ENCODE data around the gene LNPEP.
"Not testable (repeated sequence)": the region's sequence is repeated elsewhere in the genome, so short reads cannot be mapped to it uniquely, and the experiment has no call there.

The LNPEP gene

DNA sequence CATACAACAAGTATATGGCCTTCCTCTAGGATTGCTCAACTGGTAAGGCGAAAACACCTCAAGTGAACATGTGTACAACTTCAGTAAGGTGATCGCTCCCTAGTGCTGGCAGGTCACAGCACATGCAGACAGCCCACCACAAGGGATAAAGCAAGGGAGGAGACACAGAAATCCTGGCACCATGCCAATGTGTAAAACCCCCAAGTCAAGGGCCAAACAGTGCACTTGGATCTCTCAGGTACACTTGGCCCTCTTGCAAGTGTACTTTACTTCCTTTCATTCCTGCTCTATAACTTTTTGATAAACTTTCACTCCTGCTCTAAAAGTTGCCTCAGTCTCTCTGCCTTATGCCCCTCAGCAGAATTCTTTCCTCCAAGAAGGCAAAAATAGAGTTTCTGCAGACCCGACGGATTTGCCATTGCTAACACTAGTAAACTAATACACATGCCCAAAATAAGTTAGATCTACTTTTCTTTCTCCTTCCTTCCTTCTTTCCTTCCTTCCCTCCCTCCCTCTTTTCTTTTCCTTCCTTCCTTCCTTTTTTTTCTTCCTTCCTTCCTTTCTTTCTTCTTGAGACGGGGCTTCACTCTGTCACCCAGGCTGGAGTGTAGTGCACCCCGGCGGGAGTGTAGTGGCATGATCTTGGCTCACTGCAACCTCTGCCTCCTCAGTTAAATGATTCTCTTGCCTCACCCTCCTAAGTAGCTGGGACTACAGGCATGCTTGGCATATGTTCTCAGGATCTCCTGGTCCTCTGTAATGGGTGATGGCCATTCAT lies 6.8 kb upstream of the LNPEP start:
- in situ Hi-C loops (cut with MboI; ENCODE audit: low sequenced_read_pairs): no loop called here

DNA sequence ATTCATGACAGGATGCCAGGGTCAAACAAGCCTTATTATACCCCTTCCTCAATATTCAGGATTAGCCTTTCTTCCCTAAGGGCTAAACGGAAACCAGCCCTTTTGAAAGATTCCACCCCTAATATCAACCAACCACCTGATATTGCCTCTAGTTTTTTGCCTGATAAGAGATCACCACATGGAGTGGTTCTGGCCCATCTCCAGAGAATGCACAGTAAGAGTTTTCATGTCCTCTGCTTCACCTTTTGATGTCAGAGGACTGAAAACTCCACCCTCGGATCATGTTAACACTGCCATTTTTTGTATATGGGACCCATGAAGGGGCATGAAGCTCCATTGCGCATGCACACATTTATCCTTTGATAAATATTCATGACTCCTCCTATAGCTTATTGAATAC lies 5.8 kb upstream of the LNPEP start:
- in situ Hi-C loops (cut with MboI; ENCODE audit: low sequenced_read_pairs): no loop called here

DNA sequence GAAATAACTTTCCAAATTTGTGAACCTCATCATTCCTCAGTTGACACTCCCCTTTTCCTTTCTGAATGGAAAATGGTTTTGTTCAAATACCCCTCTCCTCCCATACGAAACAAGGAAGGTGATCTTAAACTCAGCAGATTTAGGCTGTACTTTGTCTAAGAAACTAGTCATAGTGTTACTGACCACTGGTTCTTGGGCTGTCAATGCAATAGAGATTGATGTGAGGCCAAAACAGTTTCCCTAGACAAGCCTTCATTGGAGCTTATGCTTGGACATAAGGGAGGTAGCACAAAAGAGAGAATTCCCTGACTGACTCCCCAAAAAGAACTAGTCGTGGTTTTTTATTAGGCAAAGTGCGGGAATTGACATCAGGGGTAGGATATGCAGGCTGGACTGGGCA lies 5.3 kb upstream of the LNPEP start:
- in situ Hi-C loops (cut with MboI; ENCODE audit: low sequenced_read_pairs): no loop called here

DNA sequence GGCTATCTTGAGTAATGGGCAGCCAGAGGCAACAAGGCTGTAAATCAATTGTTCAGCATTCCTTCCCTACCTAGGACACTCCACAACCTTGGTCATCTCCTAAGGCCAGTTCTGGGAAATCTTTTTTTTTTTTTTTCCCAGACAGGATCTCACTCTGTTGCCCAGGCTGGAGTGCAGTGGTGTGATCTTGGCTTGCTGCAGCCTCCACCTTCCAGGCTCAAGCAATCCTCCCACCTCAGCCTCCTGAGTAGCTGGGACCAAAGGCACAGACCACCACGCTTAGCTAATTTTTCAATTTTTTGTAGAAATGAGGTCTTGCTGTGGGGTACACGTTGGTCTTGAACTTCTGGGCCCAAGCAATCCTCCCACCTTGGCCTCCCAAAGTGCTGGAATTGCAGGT lies 4.8 kb upstream of the LNPEP start:
- in situ Hi-C loops (cut with MboI; ENCODE audit: low sequenced_read_pairs): not testable (repeated sequence)

DNA sequence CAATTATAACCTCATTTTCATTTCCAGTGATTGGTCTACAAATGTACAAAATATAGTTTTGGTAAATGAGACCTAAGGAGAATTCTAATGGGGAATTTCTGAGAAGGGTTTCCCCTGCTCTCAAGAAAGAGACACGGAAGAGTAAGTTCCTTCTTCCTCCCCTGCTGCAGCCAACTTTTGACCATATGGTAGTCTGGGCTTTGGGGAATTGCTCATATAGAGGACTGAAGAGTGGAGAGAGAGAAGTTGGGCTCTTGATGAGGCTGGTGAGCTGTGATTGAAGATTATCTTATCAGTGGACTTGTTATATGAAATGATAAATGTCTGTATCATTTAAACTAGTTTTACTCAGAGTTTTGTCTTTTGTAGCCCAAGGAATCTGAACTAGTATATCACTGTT lies 4.3 kb upstream of the LNPEP start:
- in situ Hi-C loops (cut with MboI; ENCODE audit: low sequenced_read_pairs): no loop called here

DNA sequence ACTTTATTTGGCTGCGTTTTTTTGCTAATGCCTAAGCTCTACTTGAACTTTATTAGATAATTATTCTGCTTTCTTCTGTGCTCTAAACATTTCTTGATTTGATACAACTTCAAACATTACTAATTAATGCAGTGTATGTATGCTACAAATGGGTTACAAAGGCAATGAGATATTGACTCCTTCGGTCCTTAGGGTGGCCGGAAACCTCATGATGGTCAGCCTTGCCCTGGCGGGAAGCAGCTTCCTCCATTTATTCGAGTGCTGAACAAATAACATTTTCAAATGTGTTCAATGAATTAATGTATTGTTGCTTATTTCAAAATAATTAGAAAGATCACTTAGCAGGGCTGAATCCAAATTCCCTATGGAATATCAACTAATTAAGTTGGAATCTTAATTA lies 3.9 kb upstream of the LNPEP start:
- in situ Hi-C loops (cut with MboI; ENCODE audit: low sequenced_read_pairs): no loop called here

DNA sequence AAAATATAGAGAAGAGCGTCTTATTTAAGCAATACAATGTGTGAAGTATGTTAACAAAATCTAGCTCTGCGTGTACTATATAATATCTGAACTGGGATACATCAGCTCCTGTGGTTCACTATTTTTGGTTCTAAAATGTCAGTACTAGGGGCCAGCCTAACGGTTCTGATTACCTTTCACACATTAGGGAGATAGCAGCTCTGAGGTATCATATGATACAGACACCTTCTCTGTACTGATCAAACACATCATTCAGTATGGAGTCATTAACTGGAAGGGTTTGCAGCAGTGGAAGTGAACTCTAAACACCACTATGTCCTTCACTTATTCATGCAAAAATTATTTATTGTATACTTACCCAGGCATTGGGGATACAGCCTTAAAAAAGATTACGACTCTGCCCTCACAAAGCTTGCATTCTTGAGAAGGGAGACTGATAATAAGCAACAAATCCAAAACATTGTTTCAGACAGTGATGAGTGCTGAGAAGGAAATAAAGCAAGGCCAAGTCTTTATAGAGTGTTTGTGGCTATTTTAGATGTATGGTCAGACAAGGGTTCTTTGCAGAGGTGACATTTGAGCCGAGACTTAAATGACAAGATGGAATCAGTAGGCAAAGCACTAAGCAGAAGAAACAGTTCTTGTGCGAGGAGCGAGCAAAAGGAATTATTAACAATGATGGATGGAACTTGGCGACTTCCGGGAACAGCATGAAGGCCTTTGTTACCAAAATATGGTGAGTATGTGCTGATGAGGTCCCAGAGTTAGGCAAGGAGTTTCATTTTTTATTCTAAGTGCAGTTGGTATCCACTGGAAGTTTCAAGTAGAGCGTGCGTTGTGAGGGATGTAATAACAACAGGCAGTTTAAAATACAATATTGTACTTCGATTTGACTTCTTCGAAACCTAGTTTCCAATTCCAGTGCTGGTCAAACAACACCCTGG lies 1.8 kb upstream of the LNPEP start:
- in situ Hi-C loops (cut with MboI; ENCODE audit: low sequenced_read_pairs): no loop called here

DNA sequence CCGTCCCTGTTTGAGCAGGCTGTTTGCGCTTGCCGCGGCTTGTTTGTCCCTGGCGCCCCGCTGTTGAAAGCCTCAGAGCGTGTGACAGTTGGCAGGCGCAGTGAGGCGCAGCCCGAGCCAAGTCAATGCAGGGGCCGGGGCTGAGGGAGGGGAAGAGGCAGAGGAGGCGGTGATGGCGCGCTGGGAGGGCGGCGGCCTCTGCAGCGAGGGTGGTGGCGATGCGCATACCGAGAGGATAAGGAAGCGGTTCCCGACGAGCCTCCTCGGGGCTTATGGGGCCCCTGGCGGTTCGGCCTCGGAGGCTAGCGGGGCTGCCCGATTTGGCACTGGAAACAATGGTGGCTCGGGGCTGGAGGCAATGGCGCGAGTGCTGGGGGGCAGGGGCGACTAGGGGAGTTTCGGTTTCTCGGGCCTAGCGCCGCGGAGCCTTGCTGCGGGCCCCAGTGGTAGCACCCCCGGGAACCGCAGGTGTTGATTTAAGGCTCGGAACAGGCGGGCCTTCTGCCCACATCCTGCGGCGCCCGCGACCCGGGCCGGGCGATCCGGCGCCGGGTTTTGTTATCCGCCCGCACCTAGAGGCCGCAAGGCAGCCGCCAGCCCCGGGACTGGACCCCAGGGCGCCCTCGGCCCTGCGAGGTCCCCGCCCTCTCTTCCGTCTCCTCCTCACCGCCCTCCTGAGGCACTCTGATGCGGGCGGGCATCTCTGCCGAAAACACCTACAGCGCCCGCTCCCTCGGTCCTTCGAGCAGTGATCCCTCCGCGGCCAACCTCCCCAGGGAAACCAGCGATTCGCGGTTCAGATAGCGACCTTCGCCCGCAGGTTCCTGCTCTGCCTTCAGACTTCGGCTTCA lies 947 bp upstream of the LNPEP start:
- in situ Hi-C loops (cut with MboI; ENCODE audit: low sequenced_read_pairs): no loop called here

DNA sequence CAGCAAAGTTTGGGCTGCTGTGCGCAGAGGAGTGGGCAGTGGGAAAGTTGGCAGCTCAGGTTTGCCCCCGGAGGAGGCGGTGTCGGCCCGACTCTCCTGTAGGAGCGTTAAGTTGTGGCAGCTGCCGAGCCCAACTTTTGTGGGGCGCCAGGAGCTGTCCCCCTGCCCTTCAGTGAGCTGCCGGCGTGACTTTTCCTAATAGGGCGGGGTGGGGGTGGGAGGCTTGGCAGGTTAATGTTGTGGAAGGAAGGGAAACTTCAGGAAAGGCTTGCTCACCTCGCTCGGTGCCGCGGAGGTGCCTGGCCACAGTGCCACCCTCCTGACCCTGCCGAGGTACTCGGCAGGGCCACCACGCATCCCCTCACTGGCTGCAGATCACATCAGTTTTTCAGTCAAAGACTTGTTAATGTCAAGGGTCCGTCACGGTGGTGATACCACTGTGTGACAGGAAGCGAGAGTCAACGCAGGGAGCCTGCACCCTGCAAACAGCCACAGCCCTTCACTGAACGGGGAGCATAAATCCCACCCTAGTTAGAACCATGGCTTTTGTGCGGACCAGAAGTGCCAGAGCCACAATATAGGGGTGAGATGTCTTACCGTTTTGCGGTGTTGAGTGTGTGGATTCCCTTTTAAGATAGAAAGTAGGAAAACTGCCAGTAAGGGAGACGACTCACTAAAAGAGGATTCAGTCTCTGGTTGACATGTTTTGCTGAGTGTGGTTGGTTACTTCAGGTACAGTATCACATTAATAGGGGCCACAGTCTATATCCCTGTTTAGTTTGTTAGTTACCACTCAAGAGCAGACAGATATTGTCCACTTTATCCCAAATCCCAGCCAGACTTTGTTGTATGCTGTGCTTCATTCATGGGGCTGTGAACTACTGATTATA lies 796 bp downstream of the LNPEP start:
- in situ Hi-C loops (cut with MboI; ENCODE audit: low sequenced_read_pairs): no loop called here

DNA sequence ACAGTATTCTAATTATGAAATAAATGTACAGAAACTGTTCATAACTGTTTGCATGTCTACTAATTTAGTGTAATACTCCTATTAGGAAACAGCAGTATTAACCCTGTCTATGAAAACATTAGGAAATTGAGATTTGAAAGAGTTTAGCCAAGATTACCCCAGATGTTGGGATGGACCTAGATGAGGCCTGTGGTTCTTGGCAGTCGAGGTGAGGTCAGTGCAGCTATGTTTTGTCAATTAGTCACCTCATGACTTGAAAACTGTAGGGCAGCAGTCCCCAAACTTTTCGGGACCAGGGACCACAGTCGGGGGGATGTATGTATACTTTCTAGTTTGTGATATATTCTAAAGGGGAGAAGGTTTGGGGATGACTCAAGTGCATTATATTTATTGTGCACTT lies 4.7 kb downstream of the LNPEP start:
- in situ Hi-C loops (cut with MboI; ENCODE audit: low sequenced_read_pairs): no loop called here

DNA sequence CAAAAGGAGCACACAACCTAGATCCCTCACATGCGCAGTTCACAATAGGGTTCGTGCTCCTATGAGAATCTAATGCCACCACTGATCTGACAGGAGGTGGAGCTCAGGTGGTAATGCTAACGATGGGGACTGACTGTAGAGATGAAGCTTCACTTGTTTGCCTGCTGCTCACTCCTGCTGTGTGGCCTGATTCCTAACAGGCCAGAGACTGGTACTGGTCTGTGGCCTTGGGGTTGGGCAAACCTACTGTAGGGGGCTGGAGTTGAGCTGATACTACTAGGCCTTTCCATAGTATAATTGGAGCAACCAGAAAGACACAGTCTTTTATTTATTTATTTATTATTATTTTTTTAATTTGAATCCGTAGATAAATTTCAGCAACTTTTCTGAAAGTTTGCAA lies 5.3 kb downstream of the LNPEP start:
- in situ Hi-C loops (cut with MboI; ENCODE audit: low sequenced_read_pairs): no loop called here

DNA sequence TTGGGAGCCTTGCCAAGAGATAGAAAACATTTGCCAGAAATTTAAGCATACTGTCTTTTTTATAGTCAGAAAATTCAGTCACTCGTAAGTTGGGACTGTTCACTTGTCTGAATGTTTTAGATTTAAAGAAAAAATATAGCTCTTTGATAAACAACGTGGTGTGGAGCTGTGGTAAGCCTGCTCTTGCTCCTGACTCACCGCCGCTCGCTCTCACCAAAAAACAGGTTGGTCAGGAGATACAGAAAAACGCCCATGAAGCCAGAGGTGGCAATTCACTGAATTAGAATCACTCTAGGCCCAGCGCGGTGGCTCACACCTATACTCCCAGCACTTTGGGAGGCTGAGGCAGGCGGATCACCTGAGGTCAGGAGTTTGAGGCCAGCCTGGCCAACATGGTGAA lies 6.2 kb downstream of the LNPEP start:
- in situ Hi-C loops (cut with MboI; ENCODE audit: low sequenced_read_pairs): no loop called here

DNA sequence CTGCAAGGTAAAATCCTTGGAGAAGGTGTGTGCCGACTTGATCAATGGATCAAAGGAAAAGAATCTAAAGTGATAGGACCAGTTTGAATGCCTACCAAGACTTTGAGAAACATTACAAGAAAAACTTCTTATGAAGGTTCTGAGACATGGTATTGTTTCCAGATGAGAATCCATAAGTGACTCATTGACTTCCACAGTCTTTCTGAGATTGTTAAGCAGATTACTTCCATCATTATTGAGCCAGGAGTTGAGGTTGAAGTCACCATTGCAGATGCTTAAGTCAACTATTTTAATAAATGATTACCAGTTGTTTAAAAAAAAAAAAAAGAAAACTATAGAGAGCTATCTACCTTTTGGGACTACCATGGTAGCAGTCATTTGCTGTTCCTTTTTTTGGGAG lies 7.0 kb downstream of the LNPEP start:
- in situ Hi-C loops (cut with MboI; ENCODE audit: low sequenced_read_pairs): no loop called here

DNA sequence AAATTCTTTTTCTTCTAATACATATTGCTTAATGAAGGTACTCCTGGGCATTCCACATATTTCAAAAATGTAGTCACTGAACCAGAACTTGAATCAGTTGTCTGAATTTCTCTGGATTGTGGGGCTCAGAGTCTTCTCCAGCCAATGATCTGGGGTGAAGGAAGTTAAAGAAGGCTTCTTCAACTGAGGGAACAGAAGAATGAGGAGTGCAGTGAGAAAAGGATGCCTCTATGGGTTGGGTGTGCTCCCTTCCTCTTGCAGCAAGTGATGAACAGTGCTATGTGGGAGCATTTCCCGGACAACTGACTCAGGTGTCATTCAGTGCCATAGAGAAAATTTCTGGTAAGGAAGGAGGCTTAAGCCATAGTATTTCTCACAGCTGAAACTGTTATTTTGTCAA lies 7.9 kb downstream of the LNPEP start:
- in situ Hi-C loops (cut with MboI; ENCODE audit: low sequenced_read_pairs): no loop called here

DNA sequence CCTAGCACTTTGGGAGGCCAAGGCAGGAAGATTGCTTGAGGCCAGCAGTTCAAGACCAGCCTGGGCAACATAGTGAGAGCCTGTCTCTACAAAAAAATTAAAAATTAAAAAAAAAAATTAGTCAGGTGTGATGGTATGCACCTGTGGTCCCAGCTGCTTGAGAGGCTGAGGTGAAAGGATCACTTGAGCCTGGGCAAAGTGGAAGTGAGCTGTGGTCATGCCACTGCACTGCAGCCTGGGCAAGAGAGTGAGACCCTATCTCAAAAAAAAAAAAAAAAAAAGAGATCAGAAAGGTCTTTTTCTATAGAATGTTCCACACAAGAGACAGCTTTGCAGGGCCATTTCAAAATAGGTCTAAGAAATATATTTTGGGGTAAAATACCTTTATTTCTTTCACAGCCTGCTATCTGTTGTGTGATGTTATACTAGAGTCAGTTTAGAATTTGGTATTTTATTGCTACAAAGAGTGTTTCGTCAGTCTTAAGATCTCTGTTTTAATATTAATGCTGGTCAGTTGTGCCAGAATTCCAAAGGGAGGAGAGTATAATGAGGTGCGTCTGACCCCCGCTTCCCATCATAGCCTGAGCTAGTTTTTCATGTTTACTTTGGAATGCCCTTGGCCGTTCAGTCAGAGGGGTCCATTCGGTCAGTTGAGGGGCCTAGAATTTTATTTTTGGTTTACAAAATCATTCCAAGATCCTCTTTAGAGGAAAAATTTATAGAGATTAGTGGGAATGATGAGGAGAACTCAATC lies 9.4 kb downstream of the LNPEP start:
- in situ Hi-C loops (cut with MboI; ENCODE audit: low sequenced_read_pairs): no loop called here

DNA sequence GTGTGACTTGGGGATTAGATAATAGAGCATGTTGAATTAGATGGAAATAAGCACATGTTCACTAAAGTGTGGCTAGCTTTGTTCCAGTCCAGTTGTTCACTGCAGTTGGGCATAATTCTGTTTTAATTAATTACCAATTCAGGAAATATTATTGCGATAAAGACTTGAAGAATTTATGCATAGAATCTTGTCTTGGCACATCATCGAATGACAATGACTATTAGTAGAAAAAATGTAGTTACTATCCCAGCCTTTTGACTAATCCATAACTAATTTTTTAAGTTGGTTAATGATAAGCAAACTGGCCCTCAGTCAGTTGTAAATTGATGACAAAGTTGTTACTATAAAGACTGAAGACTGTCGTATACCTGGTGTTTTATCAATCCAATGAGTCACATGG lies 10.5 kb downstream of the LNPEP start:
- in situ Hi-C loops (cut with MboI; ENCODE audit: low sequenced_read_pairs): no loop called here

DNA sequence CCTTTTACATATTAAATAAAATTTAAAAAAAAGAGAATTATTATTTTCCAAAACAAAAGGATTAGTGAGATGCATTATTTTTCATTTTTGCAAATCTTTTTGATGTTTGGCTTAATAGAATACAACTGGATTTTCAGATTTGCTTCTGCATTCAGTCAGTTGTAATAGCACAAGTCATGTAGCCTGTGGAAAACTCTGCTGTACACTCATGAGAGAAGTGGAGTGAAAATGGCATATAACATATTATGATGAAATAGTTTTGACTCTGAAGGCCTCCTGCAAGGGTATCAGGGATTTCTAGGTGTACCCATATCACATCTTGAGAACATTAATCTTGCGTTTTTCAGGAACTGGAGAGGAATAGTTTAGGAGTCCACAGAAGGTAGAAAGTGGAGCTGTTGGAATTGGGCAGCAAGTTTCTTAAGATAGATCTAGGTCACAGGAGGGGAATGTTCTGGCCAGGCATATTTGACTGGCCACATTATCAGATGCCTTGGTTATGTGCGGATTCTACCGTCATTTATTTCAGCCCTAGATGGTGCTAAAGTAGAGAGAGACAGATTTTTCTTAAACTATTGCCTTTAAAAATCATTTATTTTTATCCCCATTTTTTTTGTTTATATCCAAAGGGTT lies 16.4 kb downstream of the LNPEP start:
- in situ Hi-C loops (cut with MboI; ENCODE audit: low sequenced_read_pairs): no loop called here

DNA sequence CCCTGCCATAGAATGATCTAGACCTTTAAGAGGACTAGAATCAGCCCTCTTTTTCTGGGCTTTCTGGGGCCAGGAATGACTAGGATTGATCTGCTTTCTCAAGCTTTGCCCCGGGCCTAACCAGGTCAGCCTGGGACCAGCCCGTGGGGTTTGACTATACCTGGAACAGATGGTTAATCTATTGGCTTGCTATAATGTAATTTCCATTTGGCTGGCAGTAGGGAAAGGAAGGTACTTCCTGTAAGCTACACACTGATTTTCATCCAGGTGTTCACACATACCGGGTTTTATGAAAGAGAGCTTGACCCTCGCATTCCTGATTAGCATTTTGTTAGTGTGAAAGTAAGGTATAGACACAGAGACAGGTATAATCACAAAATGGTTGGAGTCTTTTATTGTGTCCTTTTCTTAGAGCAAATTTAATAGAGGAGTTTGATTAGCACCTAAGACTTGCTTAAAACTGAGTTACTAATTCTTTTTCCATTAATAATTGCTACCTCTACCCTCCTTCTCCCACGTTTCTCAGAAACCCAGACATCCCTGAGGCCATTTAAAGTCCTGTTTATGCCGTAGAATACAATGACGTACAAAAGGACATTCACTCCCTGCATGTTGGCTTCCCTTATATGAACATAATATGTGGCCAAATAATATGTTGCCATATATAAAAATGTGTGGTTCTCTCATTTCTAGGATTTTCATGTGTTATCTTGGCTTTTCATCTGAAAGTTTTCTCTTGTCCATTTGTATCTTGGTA lies 17.3 kb downstream of the LNPEP start:
- in situ Hi-C loops (cut with MboI; ENCODE audit: low sequenced_read_pairs): no loop called here

Measured in HL-60/S4 treated with retinoic acid at 250 ng/mL for 4 days and 3 days (cell line).